HL-60/S4 treated with phorbol 12-myristate 13-acetate at 8.2 ng/mL for 4 days and 3 days (cell line): Measurements from ENCODE around the gene KIAA1671.

Experiments
- in situ Hi-C: fragments of 300-500 bp; cut with MboI; formaldehyde crosslinking; loops from 2 replicates; pipeline ENCODE4 v1.15.0; 2022; ENCODE audit warnings: low sequenced_read_pairs

The KIAA1671 gene

GRCh38 chr22:25109878-25110595 is 157.5 kb downstream of the KIAA1671 start:
- in situ Hi-C loops, result no loop called here

GRCh38 chr22:25110596-25110845 is 158.0 kb downstream of the KIAA1671 start:
- in situ Hi-C loops, result no loop called here

- in situ Hi-C loops, result no loop called here
Observed at GRCh38 chr22:25110846-25111578, 158.5 kb downstream of the KIAA1671 start.

GRCh38 chr22:25111579-25112517 is 159.3 kb downstream of the KIAA1671 start:
- in situ Hi-C loops, result no loop called here

- in situ Hi-C loops, result no loop called here
Observed at GRCh38 chr22:25112538-25113253, 160.2 kb downstream of the KIAA1671 start.

- in situ Hi-C loops, result no loop called here
Observed at GRCh38 chr22:25113316-25113721, 160.8 kb downstream of the KIAA1671 start.

- in situ Hi-C loops, result no loop called here
Observed at GRCh38 chr22:25114369-25115362, 162.2 kb downstream of the KIAA1671 start.

- in situ Hi-C loops, result no loop called here
Observed at GRCh38 chr22:25119609-25120008, 167.1 kb downstream of the KIAA1671 start.

- in situ Hi-C loops, result no loop called here
Observed at GRCh38 chr22:25120093-25120561, 167.6 kb downstream of the KIAA1671 start.

GRCh38 chr22:25120761-25121212 is 168.3 kb downstream of the KIAA1671 start:
- in situ Hi-C loops, result no loop called here

GRCh38 chr22:25122136-25122764 is 169.7 kb downstream of the KIAA1671 start:
- in situ Hi-C loops, result no loop called here

- in situ Hi-C loops, result no loop called here
Observed at GRCh38 chr22:25123677-25124076, 171.2 kb downstream of the KIAA1671 start.

- in situ Hi-C loops, result no loop called here
Observed at GRCh38 chr22:25125693-25126357, 173.3 kb downstream of the KIAA1671 start.

- in situ Hi-C loops, result no loop called here
Observed at GRCh38 chr22:25126510-25126909, 174.0 kb downstream of the KIAA1671 start.

- in situ Hi-C loops, result no loop called here
Observed at GRCh38 chr22:25127318-25127717, 174.8 kb downstream of the KIAA1671 start.

GRCh38 chr22:25130462-25130861 is 177.9 kb downstream of the KIAA1671 start:
- in situ Hi-C loops, result no loop called here

GRCh38 chr22:25131198-25131887 is 178.8 kb downstream of the KIAA1671 start:
- in situ Hi-C loops, result no loop called here

GRCh38 chr22:25134028-25134427 is 181.5 kb downstream of the KIAA1671 start:
- in situ Hi-C loops, result no loop called here
